OCI-LY1 (cell line): ENCODE measurements around the gene SLC2A4.

Source experiments
- H2AFZ ChIP-seq: fragments of 200-600 bp; sonication (generic), shearing (Covaris generic); 2 replicates; pipeline ENCODE4 v1.6.0; 2014; ENCODE audit warnings: antibody characterized with exemption, mild to moderate bottlenecking, low read length
- H3F3A ChIP-seq: fragments of 200-600 bp; sonication (generic), shearing (Covaris generic); 2 replicates; pipeline ENCODE4 v1.6.0; 2014; ENCODE audit warnings: mild to moderate bottlenecking, antibody characterized with exemption, low read length, moderate library complexity; ENCODE audit not compliant: insufficient read depth
- H3K27ac ChIP-seq: fragments of 200-600 bp; sonication (generic); 2 replicates; pipeline ENCODE4 v1.5.1; 2014; ENCODE audit warnings: low read length, mixed run types, mild to moderate bottlenecking, low read depth; ENCODE audit not compliant: poor library complexity, severe bottlenecking
- H3K27me3 ChIP-seq: fragments of 200-600 bp; sonication (generic); 2 replicates; pipeline ENCODE4 v1.6.0; 2014; ENCODE audit warnings: antibody characterized with exemption, mild to moderate bottlenecking, low read length, moderate library complexity; ENCODE audit not compliant: insufficient read depth
- H3K36me3 ChIP-seq: fragments of 200-600 bp; sonication (generic); 2 replicates; pipeline ENCODE4 v1.6.1; 2014; ENCODE audit warnings: mild to moderate bottlenecking, antibody characterized with exemption, low read length, moderate library complexity, mixed read lengths; ENCODE audit not compliant: insufficient read depth
- H3K4me1 ChIP-seq: fragments of 200-600 bp; sonication (generic); 2 replicates; pipeline ENCODE4 v1.5.1; 2014; ENCODE audit warnings: mild to moderate bottlenecking, low read length, moderate library complexity; ENCODE audit not compliant: insufficient read depth, severe bottlenecking
- H3K4me2 ChIP-seq: fragments of 200-600 bp; sonication (generic), shearing (Covaris generic); 2 replicates; pipeline ENCODE4 v1.6.1; 2014; ENCODE audit warnings: low read length
- H3K4me3 ChIP-seq: fragments of 200-600 bp; sonication (generic); 2 replicates; pipeline ENCODE4 v1.5.1; 2014; ENCODE audit warnings: low read length, low read depth, mild to moderate bottlenecking, mixed read lengths; ENCODE audit not compliant: poor library complexity, severe bottlenecking
- H3K79me2 ChIP-seq: fragments of 200-600 bp; shearing (Covaris generic); 2 replicates; pipeline ENCODE4 v1.6.1; 2016; ENCODE audit warnings: mixed run types, low read length, mixed read lengths; ENCODE audit not compliant: insufficient read depth
- H3K9ac ChIP-seq: fragments of 200-600 bp; sonication (generic), shearing (Covaris generic); 2 replicates; pipeline ENCODE4 v1.6.1; 2014; ENCODE audit warnings: mild to moderate bottlenecking, low read length, mixed read lengths
- H3K9me2 ChIP-seq: fragments of 200-600 bp; sonication (generic), shearing (Covaris generic); 2 replicates; pipeline ENCODE4 v1.6.1; 2014; ENCODE audit warnings: low read depth, mild to moderate bottlenecking, low read length, mixed read lengths
- H3K9me3 ChIP-seq: fragments of 200-600 bp; shearing (Covaris generic); 2 replicates; pipeline ENCODE4 v1.6.1; 2014; ENCODE audit warnings: low read length, mixed read lengths
- H4K20me1 ChIP-seq: fragments of 200-600 bp; sonication (generic), shearing (Covaris generic); 2 replicates; pipeline ENCODE4 v1.6.0; 2016; ENCODE audit warnings: mild to moderate bottlenecking, low read length; ENCODE audit not compliant: insufficient read depth
- CTCF ChIP-seq: fragments of 200-600 bp; sonication (generic), shearing (Covaris generic); IDR thresholded peaks from 2 replicates; pipeline ENCODE4 v1.5.1; 2017; ENCODE audit warnings: mild to moderate bottlenecking, antibody characterized with exemption, low read length, moderate library complexity, mixed read lengths
- EZH2 ChIP-seq: fragments of 200-600 bp; sonication (generic), shearing (Covaris generic); IDR thresholded peaks from 2 replicates; pipeline ENCODE4 v1.8.0; 2017; ENCODE audit warnings: borderline replicate concordance, mixed run types, mild to moderate bottlenecking, antibody characterized with exemption, low read length, moderate library complexity, mixed read lengths

SLC2A4 gene

GRCh38 chr17:7281953-7282751, 634 bp downstream of the SLC2A4 start:
- H3K4me1 ChIP-seq = peaks cover 15% of the 10 kb centered on the region
- 0 out of 2 replicates have a peak, but pooled peaks cover 7% of the 10 kb centered on the region for H3K27me3 ChIP-seq
- no peaks in the 10 kb centered on the region for H3K36me3 ChIP-seq
- no peak overlapping the region for H3K27ac ChIP-seq
- no peak overlapping the region for H2AFZ ChIP-seq
- no peaks in the 10 kb centered on the region for H3F3A ChIP-seq
- no peaks in the 10 kb centered on the region for H3K9me2 ChIP-seq
- H3K9me3 ChIP-seq = no peaks in the 10 kb centered on the region
- no peaks in the 10 kb centered on the region for H4K20me1 ChIP-seq
- H3K4me2 ChIP-seq = peak overlapping the region; percentile 80
- no peaks in the 10 kb centered on the region for H3K79me2 ChIP-seq
- TF ChIP-seq EZH2 = no peak
- no peak for TF ChIP-seq CTCF
- no peak overlapping the region for H3K9ac ChIP-seq
- peak overlapping the region; percentile 53 for H3K4me3 ChIP-seq

DNA sequence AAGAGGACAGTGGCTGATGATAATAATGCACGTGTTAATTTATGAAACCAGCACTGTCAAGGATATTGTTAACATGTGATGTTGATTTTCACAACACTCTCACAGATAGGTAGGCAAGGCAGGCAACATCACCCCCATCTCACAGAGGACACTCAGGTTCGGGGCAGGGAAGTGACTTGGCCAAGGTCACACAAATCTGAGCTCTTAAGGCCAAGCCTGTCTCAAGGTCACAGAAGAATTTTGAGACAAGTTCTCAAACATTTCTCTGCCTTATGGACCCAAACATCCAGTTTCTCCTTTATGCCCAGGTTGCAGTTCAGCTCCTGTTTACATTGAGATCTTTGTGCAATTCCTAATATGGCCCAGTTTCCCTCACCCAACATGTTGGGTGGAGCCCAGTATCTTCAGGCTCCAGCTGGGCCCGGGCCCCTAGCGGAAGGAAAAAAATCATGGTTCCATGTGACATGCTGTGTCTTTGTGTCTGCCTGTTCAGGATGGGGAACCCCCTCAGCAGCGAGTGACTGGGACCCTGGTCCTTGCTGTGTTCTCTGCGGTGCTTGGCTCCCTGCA, 1.3 kb downstream of the SLC2A4 start:
- TF ChIP-seq EZH2 (no peak), CTCF (no peak)
- H4K20me1 ChIP-seq = no peaks in the 10 kb centered on the region
- no peak overlapping the region for H3K27ac ChIP-seq
- H3K4me3 ChIP-seq = no peak overlapping the region
- H3K27me3 ChIP-seq = 0 out of 2 replicates have a peak, but pooled peaks cover 7% of the 10 kb centered on the region
- no peak overlapping the region for H2AFZ ChIP-seq
- H3K9me2 ChIP-seq = no peaks in the 10 kb centered on the region
- no peaks in the 10 kb centered on the region for H3K79me2 ChIP-seq
- H3K36me3 ChIP-seq = no peaks in the 10 kb centered on the region
- no peaks in the 10 kb centered on the region for H3K9me3 ChIP-seq
- no peaks in the 10 kb centered on the region for H3F3A ChIP-seq
- H3K4me2 ChIP-seq = no peak overlapping the region
- H3K4me1 ChIP-seq = peaks cover 15% of the 10 kb centered on the region
- no peak overlapping the region for H3K9ac ChIP-seq

- H3K79me2 ChIP-seq = no peaks in the 10 kb centered on the region
Measured at GRCh38 chr17:7283471-7284216, 2.1 kb downstream of the SLC2A4 start.

More at GRCh38 chr17:7283471-7284216, 2.1 kb downstream of the SLC2A4 start:
- Histone ChIP-seq H3K27ac (no peak overlapping the region), H3K4me1 (peaks cover 15% of the 10 kb centered on the region), H3F3A (no peaks in the 10 kb centered on the region), H3K4me2 (no peak overlapping the region), H2AFZ (no peak overlapping the region), H3K4me3 (no peak overlapping the region), H3K9ac (no peak overlapping the region), H3K36me3 (no peaks in the 10 kb centered on the region), H4K20me1 (no peaks in the 10 kb centered on the region), H3K27me3 (peaks cover 12% of the 10 kb centered on the region), H3K9me3 (no peaks in the 10 kb centered on the region), H3K9me2 (no peaks in the 10 kb centered on the region)
- TF ChIP-seq EZH2 (no peak), CTCF (no peak)
